Activated CD4-positive, alpha-beta T cell treated with anti-CD3 and anti-CD28 coated beads, Interleukin-2, amount 50 U/mL, for 48 hours (primary cell): ENCODE measurements around the gene UST.
"Not testable (repeated sequence)": the region's sequence is repeated elsewhere in the genome, so short reads cannot be mapped to it uniquely, and the experiment has no call there.

Source experiments
- DNase-seq, 2 experiments: peaks; one replicate each; pipeline ENCODE4 v3.0.0-alpha.2; 2020

UST gene

GRCh38 chr6:148880742-148881141 lies 133.9 kb downstream of the UST start:
- DNase-seq = not testable (repeated sequence)

- DNase-seq = no peak
Observed at GRCh38 chr6:148881593-148882311, 134.9 kb downstream of the UST start.

- no peak for DNase-seq
Observed at GRCh38 chr6:148883270-148883669, 136.4 kb downstream of the UST start.

- no peak for DNase-seq
Observed at GRCh38 chr6:148884461-148884860, 137.6 kb downstream of the UST start.

GRCh38 chr6:148885136-148885865 lies 138.5 kb downstream of the UST start:
- DNase-seq = no peak

- DNase-seq = no peak
Observed at GRCh38 chr6:148885925-148886845, 139.4 kb downstream of the UST start.

- no peak for DNase-seq
Observed at GRCh38 chr6:148887181-148887580, 140.4 kb downstream of the UST start.

GRCh38 chr6:148888856-148889255 lies 142.0 kb downstream of the UST start:
- DNase-seq = no peak

- DNase-seq = no peak
Observed at GRCh38 chr6:148890096-148890495, 143.3 kb downstream of the UST start.

GRCh38 chr6:148890652-148891404 lies 144.0 kb downstream of the UST start:
- DNase-seq = no peak

- no peak for DNase-seq
Observed at GRCh38 chr6:148891405-148891783, 144.6 kb downstream of the UST start.

- no peak for DNase-seq
Observed at GRCh38 chr6:148892247-148892646, 145.4 kb downstream of the UST start.

GRCh38 chr6:148893073-148893472 lies 146.2 kb downstream of the UST start:
- DNase-seq = no peak

GRCh38 chr6:148893481-148893880 lies 146.7 kb downstream of the UST start:
- DNase-seq = no peak

- DNase-seq = no peak
Observed at GRCh38 chr6:148898376-148899014, 151.7 kb downstream of the UST start.

- DNase-seq = no peak
Observed at GRCh38 chr6:148904896-148905870, 158.4 kb downstream of the UST start.

GRCh38 chr6:148905901-148906300 lies 159.1 kb downstream of the UST start:
- DNase-seq = no peak

- no peak for DNase-seq
Observed at GRCh38 chr6:148906386-148906785, 159.6 kb downstream of the UST start.

- no peak for DNase-seq
Observed at GRCh38 chr6:148907573-148907972, 160.7 kb downstream of the UST start.

GRCh38 chr6:148912252-148912651 lies 165.4 kb downstream of the UST start:
- no peak for DNase-seq

- no peak for DNase-seq
Observed at GRCh38 chr6:148915810-148916209, 169.0 kb downstream of the UST start.
